Adrenal gland (tissue), 5 donors: ENCODE data around the gene PROK2.

Experiments
- POLR2A ChIP-seq, 2 donors: fragments of 450-650 bp; IDR thresholded peaks; one replicate each; pipeline ENCODE4 v1.6.1; 2017; ENCODE audit warnings: antibody characterized with exemption in 2 of 2, mild to moderate bottlenecking in 2 of 2, moderate library complexity in 1 of 2
- TF ChIP-seq, protein P1 (sequence below), 6 experiments: fragments of 450-650 bp in 4 of 6; fragments of 200-600 bp in 2 of 6; sonication (generic) in 1 of 6; IDR thresholded peaks; 1 replicate in 5 of 6; 2 replicates in 1 of 6; pipeline versions ENCODE4 v1.5.1 to v1.8.0; 2016 to 2021; ENCODE audit warnings: antibody characterized with exemption in 6 of 6, mild to moderate bottlenecking in 2 of 6, moderate library complexity in 1 of 6
- donor health status: DM: no; HTN: no; CAD: no.

DNA sequence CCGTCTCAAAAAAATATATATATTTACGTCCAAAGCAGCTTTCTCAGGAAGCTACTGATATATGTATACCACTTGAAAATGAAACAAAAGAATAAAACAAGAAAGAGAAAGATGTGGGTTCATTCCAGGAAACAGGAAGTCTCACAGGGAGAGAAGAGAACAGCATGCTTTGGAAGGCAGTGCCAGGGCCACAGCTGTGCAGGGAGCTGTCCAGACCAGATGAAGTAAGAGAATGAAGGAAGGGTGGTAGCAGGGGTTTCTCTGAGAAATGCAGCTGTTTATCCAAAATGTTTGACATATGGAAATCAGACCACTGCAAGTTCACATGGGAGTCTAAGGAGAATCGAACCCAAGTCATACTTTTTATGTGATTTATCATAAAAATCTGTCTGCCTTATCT is 40.2 kb downstream of the PROK2 start:
- no peak for TF ChIP-seq POLR2A (IDR thresholded peaks at IDR 0.05)
- TF ChIP-seq, protein P1, sequence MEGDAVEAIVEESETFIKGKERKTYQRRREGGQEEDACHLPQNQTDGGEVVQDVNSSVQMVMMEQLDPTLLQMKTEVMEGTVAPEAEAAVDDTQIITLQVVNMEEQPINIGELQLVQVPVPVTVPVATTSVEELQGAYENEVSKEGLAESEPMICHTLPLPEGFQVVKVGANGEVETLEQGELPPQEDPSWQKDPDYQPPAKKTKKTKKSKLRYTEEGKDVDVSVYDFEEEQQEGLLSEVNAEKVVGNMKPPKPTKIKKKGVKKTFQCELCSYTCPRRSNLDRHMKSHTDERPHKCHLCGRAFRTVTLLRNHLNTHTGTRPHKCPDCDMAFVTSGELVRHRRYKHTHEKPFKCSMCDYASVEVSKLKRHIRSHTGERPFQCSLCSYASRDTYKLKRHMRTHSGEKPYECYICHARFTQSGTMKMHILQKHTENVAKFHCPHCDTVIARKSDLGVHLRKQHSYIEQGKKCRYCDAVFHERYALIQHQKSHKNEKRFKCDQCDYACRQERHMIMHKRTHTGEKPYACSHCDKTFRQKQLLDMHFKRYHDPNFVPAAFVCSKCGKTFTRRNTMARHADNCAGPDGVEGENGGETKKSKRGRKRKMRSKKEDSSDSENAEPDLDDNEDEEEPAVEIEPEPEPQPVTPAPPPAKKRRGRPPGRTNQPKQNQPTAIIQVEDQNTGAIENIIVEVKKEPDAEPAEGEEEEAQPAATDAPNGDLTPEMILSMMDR (IDR thresholded peaks at IDR 0.05): no peak
